ENCODE measurements around the gene VAMP7.
"Not testable (repeated sequence)": the region's sequence is repeated elsewhere in the genome, so short reads cannot be mapped to it uniquely, and the experiment has no call there.

The VAMP7 gene

DNA sequence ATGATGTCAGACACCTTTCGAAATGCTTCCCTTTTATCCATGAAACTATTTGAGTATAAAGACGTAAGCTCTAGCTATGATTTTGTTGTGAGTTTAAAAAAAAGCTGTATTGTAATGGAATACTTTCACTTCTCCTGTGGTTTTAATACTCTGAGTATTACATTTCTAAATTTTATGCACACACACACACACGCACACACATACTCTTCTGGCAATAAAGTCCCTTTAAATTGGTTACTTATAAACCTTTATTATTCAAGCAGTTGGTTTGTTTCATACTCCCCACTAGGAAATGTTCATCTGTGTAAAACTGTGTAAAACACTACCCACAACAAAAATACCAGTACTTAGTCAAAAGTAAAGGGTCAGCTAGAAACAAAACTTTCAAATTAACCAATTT is 18.2 kb downstream of the VAMP7 start:
- Histone ChIP-seq H3K27me3 (ENCODE audit: control insufficient read depth, low read length) (no peaks in the 10 kb centered on the region), H3K4me2 (ENCODE audit: low read length) (no peak overlapping the region), H3K36me3 (ENCODE audit: control insufficient read depth, low read length) (peaks cover 56% of the 10 kb centered on the region), H3F3A (ENCODE audit: control insufficient read depth, insufficient read depth) (no peaks in the 10 kb centered on the region), H3K27ac (ENCODE audit: low read depth, low read length) (no peak overlapping the region), H3K4me3 (ENCODE audit: low read length) (no peak overlapping the region), H4K20me1 (ENCODE audit: control insufficient read depth, insufficient read depth, low read depth, low read length) (no peaks in the 10 kb centered on the region), H3K4me1 (ENCODE audit: control insufficient read depth, low read length) (no peaks in the 10 kb centered on the region), H3K9me3 (ENCODE audit: control insufficient read depth, insufficient read depth, low read length) (no peaks in the 10 kb centered on the region), H3K9me2 (replicated peaks; ENCODE audit: control insufficient read depth, low read length) (no peaks in the 10 kb centered on the region), H3K79me2 (ENCODE audit: control insufficient read depth, low read length) (no peaks in the 10 kb centered on the region)
- TF ChIP-seq EZH2phosphoT487 (IDR thresholded peaks at IDR 0.05; ENCODE audit: borderline replicate concordance, low read length), result no peak
- TF ChIP-seq, protein P1, sequence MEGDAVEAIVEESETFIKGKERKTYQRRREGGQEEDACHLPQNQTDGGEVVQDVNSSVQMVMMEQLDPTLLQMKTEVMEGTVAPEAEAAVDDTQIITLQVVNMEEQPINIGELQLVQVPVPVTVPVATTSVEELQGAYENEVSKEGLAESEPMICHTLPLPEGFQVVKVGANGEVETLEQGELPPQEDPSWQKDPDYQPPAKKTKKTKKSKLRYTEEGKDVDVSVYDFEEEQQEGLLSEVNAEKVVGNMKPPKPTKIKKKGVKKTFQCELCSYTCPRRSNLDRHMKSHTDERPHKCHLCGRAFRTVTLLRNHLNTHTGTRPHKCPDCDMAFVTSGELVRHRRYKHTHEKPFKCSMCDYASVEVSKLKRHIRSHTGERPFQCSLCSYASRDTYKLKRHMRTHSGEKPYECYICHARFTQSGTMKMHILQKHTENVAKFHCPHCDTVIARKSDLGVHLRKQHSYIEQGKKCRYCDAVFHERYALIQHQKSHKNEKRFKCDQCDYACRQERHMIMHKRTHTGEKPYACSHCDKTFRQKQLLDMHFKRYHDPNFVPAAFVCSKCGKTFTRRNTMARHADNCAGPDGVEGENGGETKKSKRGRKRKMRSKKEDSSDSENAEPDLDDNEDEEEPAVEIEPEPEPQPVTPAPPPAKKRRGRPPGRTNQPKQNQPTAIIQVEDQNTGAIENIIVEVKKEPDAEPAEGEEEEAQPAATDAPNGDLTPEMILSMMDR (IDR thresholded peaks at IDR 0.05; ENCODE audit: low read depth, low read length, poor library complexity, severe bottlenecking), result no peak

- TF ChIP-seq, protein P1 (IDR thresholded peaks at IDR 0.05; ENCODE audit: low read depth, low read length, poor library complexity, severe bottlenecking), result no peak
- TF ChIP-seq EZH2phosphoT487 (IDR thresholded peaks at IDR 0.05; ENCODE audit: borderline replicate concordance, low read length), result no peak
- Histone ChIP-seq H3K27me3 (ENCODE audit: control insufficient read depth, low read length) (no peaks in the 10 kb centered on the region), H4K20me1 (ENCODE audit: control insufficient read depth, insufficient read depth, low read depth, low read length) (no peaks in the 10 kb centered on the region), H3K9me2 (replicated peaks; ENCODE audit: control insufficient read depth, low read length) (no peaks in the 10 kb centered on the region), H3K4me3 (ENCODE audit: low read length) (no peak overlapping the region), H3K79me2 (ENCODE audit: control insufficient read depth, low read length) (no peaks in the 10 kb centered on the region), H3K4me2 (ENCODE audit: low read length) (no peak overlapping the region), H3K9me3 (ENCODE audit: control insufficient read depth, insufficient read depth, low read length) (no peaks in the 10 kb centered on the region), H3K36me3 (ENCODE audit: control insufficient read depth, low read length) (peaks cover 47% of the 10 kb centered on the region), H3F3A (ENCODE audit: control insufficient read depth, insufficient read depth) (no peaks in the 10 kb centered on the region), H3K4me1 (ENCODE audit: control insufficient read depth, low read length) (no peaks in the 10 kb centered on the region), H3K27ac (ENCODE audit: low read depth, low read length) (no peak overlapping the region)
Observed at GRCh38 chrX:155900765-155901164, 19.6 kb downstream of the VAMP7 start.

- H3K4me3 ChIP-seq (ENCODE audit: low read length); H3K9me3 ChIP-seq (ENCODE audit: control insufficient read depth, insufficient read depth, low read length); H3K79me2 ChIP-seq (ENCODE audit: control insufficient read depth, low read length); H4K20me1 ChIP-seq (ENCODE audit: control insufficient read depth, insufficient read depth, low read depth, low read length); H3K4me1 ChIP-seq (ENCODE audit: control insufficient read depth, low read length); H3K27me3 ChIP-seq (ENCODE audit: control insufficient read depth, low read length); H3K27ac ChIP-seq (ENCODE audit: low read depth, low read length); H3F3A ChIP-seq (ENCODE audit: control insufficient read depth, insufficient read depth); H3K9me2 ChIP-seq (replicated peaks; ENCODE audit: control insufficient read depth, low read length); H3K4me2 ChIP-seq (ENCODE audit: low read length): not testable (repeated sequence)
- peaks cover 19% of the 10 kb centered on the region for H3K36me3 ChIP-seq (ENCODE audit: control insufficient read depth, low read length)
Observed at GRCh38 chrX:155907661-155908060, 26.5 kb downstream of the VAMP7 start.

DNA sequence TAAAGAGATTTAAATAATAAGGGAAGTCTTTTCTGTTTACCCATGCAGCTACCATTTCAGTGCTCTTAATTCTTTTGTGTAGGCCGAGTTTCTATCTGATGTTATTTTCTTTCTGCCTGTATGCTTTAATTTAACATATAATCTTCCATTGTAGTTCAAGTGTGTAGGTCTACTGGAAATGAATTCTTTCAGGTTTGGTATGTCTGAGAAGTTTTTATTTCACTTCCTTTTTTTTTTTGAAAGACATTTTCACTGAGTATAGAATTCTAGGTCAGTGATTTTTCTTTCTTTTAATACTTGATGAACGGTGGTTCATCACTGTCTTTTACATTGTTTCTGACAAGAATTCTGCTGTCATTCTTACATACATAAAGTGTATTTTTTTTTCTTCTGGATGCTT is 42.1 kb downstream of the VAMP7 start:
- H3K36me3 ChIP-seq (ENCODE audit: control insufficient read depth, low read length), result peaks cover 45% of the 10 kb centered on the region

GRCh38 chrX:155930852-155931618 is 49.9 kb downstream of the VAMP7 start:
- Histone ChIP-seq H3K36me3 (ENCODE audit: control insufficient read depth, low read length) (peaks cover 21% of the 10 kb centered on the region), H3K9me3 (ENCODE audit: control insufficient read depth, insufficient read depth, low read length) (peaks cover 12% of the 10 kb centered on the region; the same call in 1 of the 2 replicates)
- H3K79me2 ChIP-seq (ENCODE audit: control insufficient read depth, low read length); H3K4me2 ChIP-seq (ENCODE audit: low read length); H4K20me1 ChIP-seq (ENCODE audit: control insufficient read depth, insufficient read depth, low read depth, low read length); H3K4me3 ChIP-seq (ENCODE audit: low read length); H3K27me3 ChIP-seq (ENCODE audit: control insufficient read depth, low read length); H3K4me1 ChIP-seq (ENCODE audit: control insufficient read depth, low read length); H3K27ac ChIP-seq (ENCODE audit: low read depth, low read length); H3F3A ChIP-seq (ENCODE audit: control insufficient read depth, insufficient read depth); H3K9me2 ChIP-seq (replicated peaks; ENCODE audit: control insufficient read depth, low read length): not testable (repeated sequence)

More for the DNA sequence above, 42.1 kb downstream of the VAMP7 start:
- H3K79me2 ChIP-seq (ENCODE audit: control insufficient read depth, low read length), result no peaks in the 10 kb centered on the region
- H3F3A ChIP-seq (ENCODE audit: control insufficient read depth, insufficient read depth), result no peaks in the 10 kb centered on the region
- peaks cover 7% of the 10 kb centered on the region; the same call in 1 of the 2 replicates for H3K4me1 ChIP-seq (ENCODE audit: control insufficient read depth, low read length)
- no peaks in the 10 kb centered on the region for H4K20me1 ChIP-seq (ENCODE audit: control insufficient read depth, insufficient read depth, low read depth, low read length)
- H3K9me2 ChIP-seq (replicated peaks; ENCODE audit: control insufficient read depth, low read length), result no peaks in the 10 kb centered on the region
- no peaks in the 10 kb centered on the region for H3K27me3 ChIP-seq (ENCODE audit: control insufficient read depth, low read length)
- no peak overlapping the region for H3K4me2 ChIP-seq (ENCODE audit: low read length)
- no peak overlapping the region for H3K27ac ChIP-seq (ENCODE audit: low read depth, low read length)
- H3K4me3 ChIP-seq (ENCODE audit: low read length), result no peak overlapping the region
- TF ChIP-seq, protein P1 (IDR thresholded peaks at IDR 0.05; ENCODE audit: low read depth, low read length, poor library complexity, severe bottlenecking), result no peak
- no peak for TF ChIP-seq EZH2phosphoT487 (IDR thresholded peaks at IDR 0.05; ENCODE audit: borderline replicate concordance, low read length)
- no peaks in the 10 kb centered on the region for H3K9me3 ChIP-seq (ENCODE audit: control insufficient read depth, insufficient read depth, low read length)

Data from DOHH2 (cell line).